Measurements from ENCODE around the gene BRWD1. TPM values are rescaled to one million over a fixed set of nuclear protein-coding genes. Genes with fewer than 3 reads are reported as not detected.

BRWD1 gene
- total RNA-seq, 2 experiments from 2014 or later = 84.7 to 92.2 TPM

GRCh38 chr21:39353295-39353694 lies 39.9 kb upstream of the BRWD1 start:
- POLR2A ChIA-PET = no interaction called here
- H3K27me3 ChIP-seq (ENCODE audit: control insufficient read depth in 1 of 2, insufficient read depth in 2 of 2, low read length in 2 of 2) = no peaks in the 10 kb centered on the region
- Mint-ChIP-seq H3K9me3 (no peaks in the 10 kb centered on the region), H3K27me3 (peaks cover 7% of the 10 kb centered on the region), H3K36me3 (ENCODE audit: low read depth) (peaks cover 8% of the 10 kb centered on the region), H3K27ac (no peak overlapping the region), H3K4me3 (no peak overlapping the region), H3K4me1 (ENCODE audit: low read depth) (peaks cover 10% of the 10 kb centered on the region)
- H3K9me3 ChIP-seq (ENCODE audit: control insufficient read depth in 1 of 2, insufficient read depth in 1 of 2, low read length in 2 of 2) = no peaks in the 10 kb centered on the region
- ATAC-seq (ENCODE audit: poor library complexity) = no peak
- no peak overlapping the region for H3K4me3 ChIP-seq (ENCODE audit: low read length)
- intact Hi-C loops (cut with DNase I, micrococcal nuclease) = no loop called here
- H3K36me3 ChIP-seq (ENCODE audit: insufficient read depth, low read length) = no peaks in the 10 kb centered on the region
- H3K4me1 ChIP-seq (ENCODE audit: insufficient read depth, low read length) = peaks cover 10% of the 10 kb centered on the region
- TF ChIP-seq, protein P1, sequence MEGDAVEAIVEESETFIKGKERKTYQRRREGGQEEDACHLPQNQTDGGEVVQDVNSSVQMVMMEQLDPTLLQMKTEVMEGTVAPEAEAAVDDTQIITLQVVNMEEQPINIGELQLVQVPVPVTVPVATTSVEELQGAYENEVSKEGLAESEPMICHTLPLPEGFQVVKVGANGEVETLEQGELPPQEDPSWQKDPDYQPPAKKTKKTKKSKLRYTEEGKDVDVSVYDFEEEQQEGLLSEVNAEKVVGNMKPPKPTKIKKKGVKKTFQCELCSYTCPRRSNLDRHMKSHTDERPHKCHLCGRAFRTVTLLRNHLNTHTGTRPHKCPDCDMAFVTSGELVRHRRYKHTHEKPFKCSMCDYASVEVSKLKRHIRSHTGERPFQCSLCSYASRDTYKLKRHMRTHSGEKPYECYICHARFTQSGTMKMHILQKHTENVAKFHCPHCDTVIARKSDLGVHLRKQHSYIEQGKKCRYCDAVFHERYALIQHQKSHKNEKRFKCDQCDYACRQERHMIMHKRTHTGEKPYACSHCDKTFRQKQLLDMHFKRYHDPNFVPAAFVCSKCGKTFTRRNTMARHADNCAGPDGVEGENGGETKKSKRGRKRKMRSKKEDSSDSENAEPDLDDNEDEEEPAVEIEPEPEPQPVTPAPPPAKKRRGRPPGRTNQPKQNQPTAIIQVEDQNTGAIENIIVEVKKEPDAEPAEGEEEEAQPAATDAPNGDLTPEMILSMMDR (IDR thresholded peaks at IDR 0.05) = no peak
- H3K27ac ChIP-seq (ENCODE audit: low read depth in 1 of 2, low read length in 2 of 2) = no peak overlapping the region
- CTCF ChIA-PET = interaction anchor here (1.6 kb wide), 1 partner anchor 41 kb away, joined by 3 read pairs; no protein-coding TSS in a partner anchor
- DNase-seq = no peak

- CTCF ChIA-PET = interaction anchor here (2.0 kb wide), 1 partner anchor 30 kb away, joined by 4 read pairs; a partner anchor contains a TSS
Measured at GRCh38 chr21:39350094-39351005, 36.9 kb upstream of the BRWD1 start.

More at GRCh38 chr21:39350094-39351005, 36.9 kb upstream of the BRWD1 start:
- Histone ChIP-seq H3K4me1 (ENCODE audit: insufficient read depth, low read length) (peaks cover 22% of the 10 kb centered on the region), H3K27me3 (ENCODE audit: control insufficient read depth in 1 of 2, insufficient read depth in 2 of 2, low read length in 2 of 2) (no peaks in the 10 kb centered on the region), H3K36me3 (ENCODE audit: insufficient read depth, low read length) (peaks cover 14% of the 10 kb centered on the region), H3K27ac (ENCODE audit: low read depth in 1 of 2, low read length in 2 of 2) (peak overlapping the region; percentile 90), H3K9me3 (ENCODE audit: control insufficient read depth in 1 of 2, insufficient read depth in 1 of 2, low read length in 2 of 2) (no peaks in the 10 kb centered on the region), H3K4me3 (ENCODE audit: low read length) (peak overlapping the region; percentile 79)
- H3K27ac Mint-ChIP-seq = peak overlapping the region; percentile 99
- H3K9me3 Mint-ChIP-seq = no peaks in the 10 kb centered on the region
- peaks cover 6% of the 10 kb centered on the region for H3K27me3 Mint-ChIP-seq
- peaks cover 34% of the 10 kb centered on the region for H3K4me1 Mint-ChIP-seq (ENCODE audit: low read depth)
- no peak for ATAC-seq (ENCODE audit: poor library complexity)
- TF ChIP-seq, protein P1 (IDR thresholded peaks at IDR 0.05) = no peak
- DNase-seq = peak in 1 of 14 experiments; percentile 11
- intact Hi-C loops (cut with DNase I, micrococcal nuclease) = loop anchor here in 1 of 2 experiments (2.0 kb wide), 2 partner anchors 28 to 94 kb away; partner anchors contain the start of gene LCA5L
- H3K4me3 Mint-ChIP-seq = peak overlapping the region; percentile 96
- POLR2A ChIA-PET = interaction anchor here (0.7 to 7.2 kb wide), 7 partner anchors 8 to 167 kb away, joined by 3 to 201 read pairs (median 23); partner anchors contain the start of genes BRWD1 and PSMG1
- peaks cover 35% of the 10 kb centered on the region for H3K36me3 Mint-ChIP-seq (ENCODE audit: low read depth)

Data from CD4-positive, alpha-beta T cell (primary cell).